ENCODE measurements around the gene VAV2. TPM values are rescaled to one million over a fixed set of nuclear protein-coding genes. Genes with fewer than 3 reads are reported as not detected.

VAV2 gene
- total RNA-seq, 1 donor from 2014 or later = 7.6 TPM

- no peak for ATAC-seq
- intact Hi-C loops (cut with DNase I) = no loop called here
- peak; percentile 34 for DNase-seq (ENCODE audit: missing footprints)
Observed at GRCh38 chr9:134028575-134029247, 36.6 kb upstream of the VAV2 start.

- intact Hi-C loops (cut with DNase I) = no loop called here
- ATAC-seq (no peak), DNase-seq (ENCODE audit: missing footprints) (peak; percentile 64)
Observed at GRCh38 chr9:134028076-134028475, 36.0 kb upstream of the VAV2 start.

GRCh38 chr9:134027561-134027960 lies 35.4 kb upstream of the VAV2 start:
- ATAC-seq (no peak), DNase-seq (ENCODE audit: missing footprints) (peak; percentile 11)
- intact Hi-C loops (cut with DNase I) = no loop called here

- peak; percentile 40 for DNase-seq (ENCODE audit: missing footprints)
- intact Hi-C loops (cut with DNase I) = no loop called here
- ATAC-seq = no peak
Observed at GRCh38 chr9:134026981-134027380, 34.9 kb upstream of the VAV2 start.

- DNase-seq (ENCODE audit: missing footprints) (peak; percentile 73), ATAC-seq (no peak)
- intact Hi-C loops (cut with DNase I) = no loop called here
Observed at GRCh38 chr9:134026581-134026980, 34.5 kb upstream of the VAV2 start.

GRCh38 chr9:134025606-134026541 lies 33.8 kb upstream of the VAV2 start:
- ATAC-seq (peak; percentile 8), DNase-seq (ENCODE audit: missing footprints) (peak; percentile 82)
- intact Hi-C loops (cut with DNase I) = loop anchor here (1.0 kb wide), 1 partner anchor 42 kb away; the partner anchor contains the start of gene BRD3

- DNase-seq (ENCODE audit: missing footprints) = peak; percentile 99
- peak; percentile 97 for ATAC-seq
- intact Hi-C loops (cut with DNase I) = loop anchor here (1.0 kb wide), 1 partner anchor 43 kb away; the partner anchor contains the start of gene BRD3
Observed at GRCh38 chr9:134024828-134025605, 32.9 kb upstream of the VAV2 start, which contains the start of gene BRD3OS. TSS of gene BRD3OS (plus strand) at chr9:134025481. CDS start at chr9:134026748, 1,267 bp downstream.

- intact Hi-C loops (cut with DNase I) = no loop called here
- DNase-seq (ENCODE audit: missing footprints) = peak; percentile 26
- no peak for ATAC-seq
Observed at GRCh38 chr9:134024214-134024792, 32.2 kb upstream of the VAV2 start.

- intact Hi-C loops (cut with DNase I) = no loop called here
- ATAC-seq = no peak
- no peak for DNase-seq (ENCODE audit: missing footprints)
Observed at GRCh38 chr9:134014946-134015345, 22.8 kb upstream of the VAV2 start.

GRCh38 chr9:134011401-134011800 lies 19.3 kb upstream of the VAV2 start:
- no peak for ATAC-seq
- intact Hi-C loops (cut with DNase I) = no loop called here
- DNase-seq (ENCODE audit: missing footprints) = no peak

- ATAC-seq (no peak), DNase-seq (ENCODE audit: missing footprints) (peak; percentile 45)
- intact Hi-C loops (cut with DNase I) = no loop called here
Observed at GRCh38 chr9:134010310-134011173, 18.4 kb upstream of the VAV2 start.

GRCh38 chr9:134007571-134007970 lies 15.4 kb upstream of the VAV2 start:
- ATAC-seq (no peak), DNase-seq (ENCODE audit: missing footprints) (peak; percentile 27)
- intact Hi-C loops (cut with DNase I) = no loop called here

- intact Hi-C loops (cut with DNase I) = no loop called here
- ATAC-seq = no peak
- no peak for DNase-seq (ENCODE audit: missing footprints)
Observed at GRCh38 chr9:134007150-134007549, 15.0 kb upstream of the VAV2 start.

GRCh38 chr9:134005381-134005780 lies 13.3 kb upstream of the VAV2 start:
- DNase-seq (ENCODE audit: missing footprints) = no peak
- no peak for ATAC-seq
- intact Hi-C loops (cut with DNase I) = no loop called here

- ATAC-seq (no peak), DNase-seq (ENCODE audit: missing footprints) (no peak)
- intact Hi-C loops (cut with DNase I) = no loop called here
Observed at GRCh38 chr9:134004881-134005280, 12.8 kb upstream of the VAV2 start.

GRCh38 chr9:134004131-134004873 lies 12.2 kb upstream of the VAV2 start:
- DNase-seq (ENCODE audit: missing footprints) = peak; percentile 42
- intact Hi-C loops (cut with DNase I) = no loop called here
- ATAC-seq = peak; percentile 28

- DNase-seq (ENCODE audit: missing footprints) = no peak
- intact Hi-C loops (cut with DNase I) = no loop called here
- ATAC-seq = no peak
Observed at GRCh38 chr9:134003237-134003636, 11.1 kb upstream of the VAV2 start.

All from Right ventricle myocardium inferior (tissue), 1 donor.